ENCODE measurements around the gene CAPSL.

CAPSL gene

GRCh38 chr5:35863159-35863558 is 75.3 kb downstream of the CAPSL start:
- H3K4me3 ChIP-seq (ENCODE audit: low read depth, low read length): no peak overlapping the region
- no peak for TF ChIP-seq CTCF (IDR thresholded peaks at IDR 0.05; ENCODE audit: insufficient read depth, low read depth, low read length, missing control alignments)
- DNase-seq (ENCODE audit: low read depth): peak; percentile 60

GRCh38 chr5:35862126-35862525 is 76.3 kb downstream of the CAPSL start:
- no peak for TF ChIP-seq CTCF (IDR thresholded peaks at IDR 0.05; ENCODE audit: insufficient read depth, low read depth, low read length, missing control alignments)
- no peak overlapping the region for H3K4me3 ChIP-seq (ENCODE audit: low read depth, low read length)
- DNase-seq (ENCODE audit: low read depth): peak; percentile 46

- no peak for TF ChIP-seq CTCF (IDR thresholded peaks at IDR 0.05; ENCODE audit: insufficient read depth, low read depth, low read length, missing control alignments)
- DNase-seq (ENCODE audit: low read depth): no peak
- no peak overlapping the region for H3K4me3 ChIP-seq (ENCODE audit: low read depth, low read length)
Observed at GRCh38 chr5:35861718-35862117, 76.7 kb downstream of the CAPSL start.

DNA sequence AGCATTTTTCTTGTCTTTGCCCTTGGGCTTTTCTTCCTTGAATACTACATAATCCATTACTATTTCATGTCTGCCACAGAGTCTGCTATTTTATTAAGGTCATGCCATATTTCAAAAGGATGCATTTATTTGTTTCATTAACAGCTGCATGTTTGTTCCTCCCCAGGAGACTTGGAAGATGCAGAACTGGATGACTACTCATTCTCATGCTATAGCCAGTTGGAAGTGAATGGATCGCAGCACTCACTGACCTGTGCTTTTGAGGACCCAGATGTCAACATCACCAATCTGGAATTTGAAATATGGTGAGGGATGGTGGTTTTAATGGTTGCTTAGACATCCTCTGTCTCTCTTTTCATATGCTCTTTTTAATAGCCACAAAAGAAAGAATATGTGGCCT is 77.7 kb downstream of the CAPSL start:
- H3K4me3 ChIP-seq (ENCODE audit: low read depth, low read length): no peak overlapping the region
- DNase-seq (ENCODE audit: low read depth): no peak
- no peak for TF ChIP-seq CTCF (IDR thresholded peaks at IDR 0.05; ENCODE audit: insufficient read depth, low read depth, low read length, missing control alignments)

DNA sequence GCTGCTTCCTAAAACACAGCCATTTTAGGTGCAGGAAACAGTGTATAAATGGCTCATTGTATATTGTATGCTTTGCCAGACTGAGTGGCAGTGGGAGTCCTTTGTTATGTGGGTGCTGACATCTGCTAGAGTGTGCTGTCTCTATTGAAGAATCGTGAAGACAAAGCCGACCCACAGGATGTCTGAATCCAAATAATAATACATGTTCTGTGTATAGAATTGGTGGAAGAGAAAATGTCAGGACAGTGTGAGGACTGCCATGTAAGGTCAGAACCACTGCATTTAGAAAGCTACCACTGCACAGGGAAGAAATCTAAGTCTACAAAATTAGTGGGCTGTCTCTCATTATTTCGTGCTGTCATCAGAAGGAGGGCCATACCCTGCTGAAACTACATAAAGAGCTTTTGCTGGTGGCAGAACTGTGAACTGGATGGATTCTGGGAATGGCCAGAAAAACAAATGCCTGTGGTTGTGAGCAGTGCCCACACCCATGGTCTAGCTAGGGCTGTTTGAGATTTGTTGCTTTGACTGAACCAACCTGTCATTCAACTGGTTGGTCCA is 79.2 kb downstream of the CAPSL start:
- no peak for TF ChIP-seq CTCF (IDR thresholded peaks at IDR 0.05; ENCODE audit: insufficient read depth, low read depth, low read length, missing control alignments)
- DNase-seq (ENCODE audit: low read depth): no peak
- H3K4me3 ChIP-seq (ENCODE audit: low read depth, low read length): no peak overlapping the region

DNA sequence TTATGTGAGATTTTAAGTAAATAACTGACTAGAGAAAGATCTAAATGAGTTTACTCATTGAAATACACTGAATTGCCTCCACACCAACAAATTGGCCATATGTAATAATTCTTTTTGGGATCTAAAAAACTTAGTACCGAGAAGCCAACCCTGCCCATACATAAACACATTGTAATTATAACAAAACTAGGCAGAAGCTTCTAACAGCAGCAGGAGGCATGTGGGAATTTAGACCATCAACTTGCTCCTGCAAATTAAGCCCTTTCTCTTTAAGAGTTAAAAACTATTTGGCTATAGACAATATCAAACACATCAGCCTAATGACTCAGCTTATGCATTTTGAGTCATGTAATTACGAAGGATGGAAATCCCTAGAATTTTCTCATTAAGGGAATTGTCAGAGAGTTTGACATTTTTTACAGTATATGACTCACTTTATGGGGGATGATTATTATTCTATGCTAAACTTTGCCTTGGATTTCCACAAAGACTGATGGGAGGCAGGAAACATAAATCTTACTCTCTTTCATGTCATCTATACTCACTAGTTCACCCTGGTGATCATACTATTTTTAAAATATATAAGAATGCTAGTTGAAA is 80.7 kb downstream of the CAPSL start:
- TF ChIP-seq CTCF (IDR thresholded peaks at IDR 0.05; ENCODE audit: insufficient read depth, low read depth, low read length, missing control alignments): no peak
- no peak for DNase-seq (ENCODE audit: low read depth)
- peak overlapping the region; percentile 27 for H3K4me3 ChIP-seq (ENCODE audit: low read depth, low read length)

All from GM12865 (cell line).